HG03432 (cell line): ENCODE measurements around the gene FAM186B.

Experiments
- ATAC-seq: cut with Tn5 transposase; IDR thresholded peaks from one replicate; pipeline ENCODE4 v1.9.1; 2021; ENCODE audit warnings: mild to moderate bottlenecking, moderate library complexity; ENCODE audit not compliant: unreplicated experiment

FAM186B gene

DNA sequence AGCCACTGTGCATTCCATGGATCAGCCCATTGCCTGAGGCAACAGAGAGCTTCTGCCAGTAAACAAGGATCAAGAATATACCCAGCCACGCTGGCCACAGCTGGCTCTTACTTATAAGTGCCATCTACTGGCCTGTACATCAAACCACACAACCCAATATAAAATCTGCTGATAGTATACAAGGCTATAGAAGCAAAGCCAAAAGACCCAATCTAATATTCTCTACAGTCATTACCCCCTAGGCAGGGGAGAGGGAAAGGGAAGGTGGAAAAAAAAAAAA is 4.4 kb upstream of the FAM186B start:
- ATAC-seq = no peak

DNA sequence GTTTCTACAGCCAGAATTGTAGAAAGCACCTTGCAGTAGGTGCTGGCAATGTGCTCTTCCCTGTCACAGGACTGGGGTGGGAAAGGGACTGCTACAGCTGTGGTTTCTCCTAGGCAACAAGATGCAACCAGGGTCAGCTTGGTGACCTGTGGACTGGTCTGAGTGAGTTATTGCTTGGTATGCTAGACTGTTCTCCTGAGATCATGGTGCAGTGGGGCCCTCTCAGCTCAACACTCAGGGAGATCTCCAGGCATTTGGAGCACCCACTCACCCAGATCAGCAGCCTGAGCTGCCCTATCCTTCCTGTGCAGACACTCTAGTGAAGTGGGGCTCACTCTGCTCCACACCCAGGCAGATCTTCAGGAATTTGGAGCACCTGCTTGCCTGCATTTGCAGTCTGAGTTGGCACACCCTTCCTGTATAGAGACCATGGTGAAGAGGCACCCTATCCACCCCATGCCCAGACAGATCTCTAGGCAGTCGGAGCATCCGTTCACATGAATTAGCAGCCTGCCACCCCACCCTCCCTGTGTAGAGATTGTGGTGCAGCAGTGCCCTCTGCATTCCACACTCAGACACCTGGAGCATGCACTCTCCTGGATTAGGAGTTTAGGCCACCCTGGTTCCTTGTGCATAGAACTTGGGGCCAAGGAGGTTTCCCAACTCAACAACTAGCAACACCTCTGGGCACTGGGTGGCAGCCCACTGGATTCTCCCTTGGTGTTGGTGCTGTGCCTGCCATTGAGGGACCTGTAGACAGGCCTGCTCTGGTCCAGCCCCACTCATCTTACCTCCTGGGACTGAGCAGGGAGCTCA is 3.8 kb upstream of the FAM186B start:
- ATAC-seq = no peak

DNA sequence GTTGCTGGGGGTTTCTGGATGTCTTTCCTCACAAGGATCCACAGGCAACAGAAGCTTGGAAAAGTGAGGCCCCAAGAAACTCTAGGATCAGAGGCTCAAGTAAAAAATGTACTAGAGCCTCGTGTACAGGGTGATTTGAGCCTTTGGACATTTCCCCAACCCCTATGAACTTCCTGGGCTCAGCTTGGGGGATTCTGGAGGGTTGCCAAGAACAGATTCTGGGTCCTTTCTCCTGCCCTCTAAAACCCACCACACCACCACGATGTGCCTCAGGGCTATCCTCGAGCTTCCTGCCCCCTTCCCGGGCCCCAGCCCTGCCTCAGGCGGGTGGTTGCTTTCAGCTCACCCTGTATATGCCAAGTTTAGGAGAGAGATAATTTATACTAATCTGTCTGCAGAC is 583 bp downstream of the FAM186B start:
- no peak for ATAC-seq

DNA sequence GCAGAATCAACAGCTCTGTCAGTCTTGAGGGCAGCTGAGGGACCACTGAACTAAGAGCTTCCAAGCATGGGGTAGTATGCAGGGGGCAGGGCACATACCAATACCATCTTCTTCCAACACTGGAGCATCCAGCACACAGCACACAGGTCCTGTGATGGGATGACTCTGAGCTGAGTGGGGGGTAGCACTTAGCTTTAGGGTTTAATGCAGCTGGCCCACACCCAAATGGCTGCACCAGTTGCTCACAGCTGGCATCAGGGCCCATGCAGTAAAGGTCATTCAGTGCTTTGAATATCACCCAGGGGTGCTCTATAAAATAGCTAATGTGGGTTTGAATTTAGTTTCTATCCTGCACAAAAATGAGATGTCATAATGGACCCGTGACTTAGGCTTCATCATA is 1.7 kb downstream of the FAM186B start:
- ATAC-seq = no peak

DNA sequence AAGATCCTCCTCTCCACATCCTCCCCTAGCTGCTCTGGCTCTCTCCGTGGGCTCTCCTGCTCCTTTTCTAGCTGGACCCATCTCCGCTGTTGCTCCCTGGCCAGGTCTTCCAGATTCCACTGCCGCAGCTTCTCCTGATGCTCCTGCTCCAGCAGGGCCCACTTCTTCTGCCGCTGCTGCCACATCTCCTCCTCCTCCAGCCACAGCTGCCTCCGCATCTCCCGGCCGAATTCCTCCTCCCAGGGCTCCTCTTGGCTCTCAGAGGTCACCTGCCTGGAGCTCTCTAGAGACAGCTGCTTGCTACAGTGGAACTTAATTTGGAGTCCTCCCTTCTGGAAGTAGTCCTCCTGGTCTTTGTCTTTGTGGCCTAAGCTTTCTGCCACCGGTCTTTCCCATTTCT is 5.5 kb downstream of the FAM186B start:
- ATAC-seq = no peak

DNA sequence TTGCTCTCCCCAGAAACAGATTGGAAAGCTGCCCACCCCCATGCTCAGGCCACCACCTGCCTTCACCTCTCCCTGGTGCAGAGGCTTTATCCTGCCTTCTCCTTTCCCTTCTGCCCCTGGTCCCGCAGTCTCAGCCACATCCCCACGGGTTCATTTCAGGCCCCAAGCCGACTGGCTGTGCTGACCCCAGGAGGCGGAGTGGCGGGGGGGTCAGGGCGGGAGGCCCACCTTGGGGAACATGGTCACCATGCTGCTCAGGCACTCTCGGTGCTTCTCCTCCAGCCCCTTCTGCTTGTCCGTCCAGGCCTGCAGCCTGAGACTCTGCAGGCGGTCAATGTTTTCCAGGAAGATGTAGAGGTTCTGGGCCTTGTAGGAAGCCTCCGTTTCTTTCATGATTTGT is 6.9 kb downstream of the FAM186B start:
- no peak for ATAC-seq

DNA sequence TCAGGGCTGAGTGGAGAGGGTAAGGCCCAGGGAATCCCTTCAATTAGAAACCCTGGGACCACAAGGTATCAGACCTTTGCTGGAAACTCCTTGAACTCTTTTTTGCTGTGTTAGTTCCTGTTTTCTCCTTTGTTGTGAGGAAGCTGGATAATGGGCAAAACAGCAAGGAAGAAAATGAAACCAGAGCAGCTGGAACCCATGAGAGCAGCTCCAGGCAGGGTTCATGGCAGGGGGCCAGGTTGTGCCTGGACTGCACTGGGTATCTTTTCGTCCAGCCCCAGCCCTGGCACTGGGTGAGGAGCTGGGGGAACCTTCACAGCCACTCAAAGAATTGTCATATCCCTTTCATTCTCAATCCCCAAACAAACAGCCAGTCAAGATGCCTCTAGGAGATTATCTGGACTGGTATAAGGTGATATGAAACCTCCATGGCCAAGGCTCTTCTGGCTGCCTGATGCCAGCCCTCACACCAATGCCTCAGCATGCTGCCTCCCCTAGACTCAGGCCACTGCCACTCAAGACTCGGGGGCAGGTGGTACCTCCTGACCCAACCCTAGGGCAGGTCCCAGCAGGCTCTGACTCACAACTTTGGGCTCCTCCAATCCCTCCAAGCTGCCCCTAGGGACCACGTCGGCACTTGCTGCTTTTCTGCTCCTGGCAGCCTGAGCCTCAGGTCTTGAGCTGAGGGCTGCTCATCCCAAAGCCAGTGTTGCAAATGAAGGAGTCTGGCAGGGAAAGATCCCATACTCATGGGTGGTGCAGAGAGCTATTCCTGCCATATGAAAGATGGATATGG is 16.5 kb downstream of the FAM186B start:
- no peak for ATAC-seq

DNA sequence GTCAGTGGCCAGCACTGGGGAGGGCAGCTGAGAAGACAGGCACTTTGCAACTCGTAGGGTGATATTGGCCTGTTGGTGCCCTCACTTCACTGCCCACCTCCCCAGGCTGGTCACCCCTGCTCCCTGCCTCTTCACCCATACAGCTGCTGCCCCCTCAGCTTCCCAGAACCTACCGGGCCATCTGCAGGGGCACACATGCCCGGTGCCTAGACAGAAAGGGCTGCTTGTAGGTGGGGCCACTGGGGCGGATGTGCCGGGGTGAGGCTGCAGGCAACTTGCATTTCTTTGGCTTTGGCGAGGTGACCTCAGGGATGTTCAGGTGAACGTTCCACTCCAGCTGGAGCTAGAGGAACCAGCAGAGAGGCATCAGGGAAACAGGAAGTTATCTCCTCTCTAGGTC is 17.2 kb downstream of the FAM186B start:
- ATAC-seq = no peak

DNA sequence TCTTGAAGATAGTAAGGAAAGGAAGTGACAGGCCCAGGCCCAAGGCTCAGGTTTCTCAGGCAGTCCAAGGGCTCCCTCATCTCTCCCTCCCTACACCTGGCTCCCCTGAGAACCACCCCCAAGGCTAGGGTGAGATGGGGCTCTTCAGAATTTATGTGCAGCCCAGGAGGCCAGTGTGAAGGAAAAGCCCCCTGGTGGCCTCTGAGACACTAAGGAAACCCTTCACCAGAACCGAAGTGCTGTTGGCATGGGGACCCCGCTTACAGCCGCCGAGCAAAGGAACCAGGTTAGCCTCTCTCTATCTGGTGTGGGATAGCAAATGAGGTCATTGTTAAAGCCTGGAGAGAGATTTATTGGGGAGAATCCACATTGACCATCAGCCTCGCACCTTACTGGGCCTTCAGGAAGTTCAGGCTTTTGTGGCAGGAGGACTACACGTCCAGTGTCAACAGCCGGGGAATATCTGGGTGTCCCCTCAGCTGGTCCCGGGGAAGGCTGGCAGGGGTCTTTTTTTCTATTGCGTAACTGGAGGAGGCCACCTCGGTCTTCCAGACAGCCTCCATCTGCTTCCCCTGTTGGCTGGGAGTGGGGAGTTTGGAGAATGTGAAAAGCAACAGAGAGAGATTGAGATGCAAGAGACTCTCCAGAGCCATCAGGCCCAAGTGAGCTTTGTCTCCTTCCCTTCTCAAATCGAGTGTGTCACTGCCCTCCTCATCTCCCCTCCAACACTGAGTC is 18.1 kb downstream of the FAM186B start:
- no peak for ATAC-seq

DNA sequence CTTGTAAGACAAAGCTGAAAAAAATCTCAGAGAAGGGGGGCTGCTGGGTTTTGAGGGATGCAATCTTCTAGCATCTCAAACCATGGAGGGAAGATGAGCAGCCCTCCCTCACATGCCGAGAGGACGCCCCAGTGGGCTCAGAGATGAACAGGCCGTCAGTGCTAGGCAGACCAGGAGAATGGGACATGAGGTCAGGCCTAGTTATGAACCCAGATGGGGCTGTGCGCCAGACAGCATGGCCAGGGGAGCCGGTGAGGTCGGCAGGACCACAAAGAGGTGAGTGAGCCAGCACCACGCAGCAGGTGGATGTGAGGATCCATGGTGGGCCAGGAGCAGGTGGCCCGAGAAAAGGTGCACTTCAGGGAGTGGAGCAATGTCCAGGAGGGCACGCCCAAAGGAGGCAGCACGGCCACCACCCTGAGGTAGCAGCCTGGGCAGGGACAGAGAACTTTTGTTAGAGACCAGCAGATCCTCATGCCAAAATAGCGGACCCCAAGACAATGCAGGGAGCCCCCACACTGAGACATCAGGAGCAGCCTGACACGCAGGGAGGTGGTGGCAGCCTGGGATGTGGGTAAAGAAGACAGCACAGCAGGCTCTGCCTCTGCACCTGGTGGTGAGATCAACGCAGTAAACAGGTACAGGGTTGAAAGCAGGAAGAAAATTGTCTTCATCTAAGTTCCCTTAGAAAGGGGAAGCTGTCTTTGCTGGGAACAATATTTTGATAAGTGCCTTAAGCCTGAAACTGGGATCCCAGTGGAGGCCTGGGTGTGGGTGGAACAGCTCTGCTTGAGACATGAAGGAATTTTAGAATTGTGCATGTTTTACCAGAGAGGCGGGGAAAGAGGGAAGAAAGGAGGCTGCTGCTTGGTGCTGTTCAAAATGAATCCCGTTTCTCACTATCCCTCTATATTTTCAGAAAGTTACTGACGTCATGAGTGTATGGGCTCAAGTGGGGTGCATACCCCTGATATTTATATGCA is 19.7 kb downstream of the FAM186B start:
- ATAC-seq = no peak

DNA sequence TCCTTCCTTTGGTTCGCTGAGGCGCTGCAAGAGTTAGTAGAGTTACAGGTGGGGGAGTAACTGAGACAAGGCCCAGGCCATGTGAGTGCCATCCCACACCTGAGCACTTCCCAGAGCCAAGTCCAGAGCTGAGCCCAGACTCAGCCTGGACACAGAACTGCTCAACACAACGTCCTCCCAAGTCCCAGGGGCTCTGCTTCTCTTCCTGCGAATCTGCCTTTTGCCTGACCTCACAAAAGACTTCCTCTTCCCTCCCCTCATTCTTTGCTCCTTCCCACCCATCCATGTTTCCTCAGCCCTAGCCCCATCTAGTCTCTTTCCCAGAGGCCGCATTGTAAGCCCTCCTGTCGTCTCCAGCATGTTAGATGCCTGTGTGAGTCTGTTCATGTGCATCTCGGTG is 20.8 kb downstream of the FAM186B start:
- ATAC-seq = no peak

DNA sequence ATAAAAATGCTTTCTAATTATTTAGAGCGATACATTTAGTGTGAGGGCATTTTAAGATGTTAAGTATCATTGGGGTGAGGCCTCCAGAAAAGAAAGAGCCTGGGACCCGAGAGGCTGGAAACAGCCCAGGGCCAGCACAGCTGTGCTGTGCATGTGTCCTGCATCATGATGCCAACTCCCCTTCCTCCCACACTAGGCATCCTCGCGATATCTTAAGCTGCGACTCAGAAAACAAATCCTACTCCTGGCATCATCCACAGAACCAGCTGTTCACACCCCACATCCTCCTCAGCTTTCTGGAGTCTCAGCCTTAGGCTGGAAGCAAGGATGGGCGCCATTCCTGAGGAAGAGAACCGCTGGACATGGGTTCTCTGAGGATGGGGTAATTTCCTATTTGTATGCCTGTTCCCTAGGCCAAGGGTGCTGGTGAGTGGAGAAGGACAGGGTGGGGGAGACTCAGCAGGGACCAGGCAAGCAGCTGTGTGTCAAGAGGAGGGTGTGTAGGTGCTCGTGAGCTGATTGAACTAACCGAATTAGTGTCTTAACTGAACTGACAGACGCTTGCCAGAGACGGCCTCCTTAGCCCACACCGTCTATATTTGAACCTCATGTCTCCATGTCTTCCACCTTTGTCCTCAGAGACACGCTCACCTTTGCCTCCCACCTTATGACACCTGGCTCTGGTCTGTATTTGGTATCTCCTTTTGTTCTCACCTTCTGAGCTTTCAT is 21.9 kb downstream of the FAM186B start:
- ATAC-seq = no peak

DNA sequence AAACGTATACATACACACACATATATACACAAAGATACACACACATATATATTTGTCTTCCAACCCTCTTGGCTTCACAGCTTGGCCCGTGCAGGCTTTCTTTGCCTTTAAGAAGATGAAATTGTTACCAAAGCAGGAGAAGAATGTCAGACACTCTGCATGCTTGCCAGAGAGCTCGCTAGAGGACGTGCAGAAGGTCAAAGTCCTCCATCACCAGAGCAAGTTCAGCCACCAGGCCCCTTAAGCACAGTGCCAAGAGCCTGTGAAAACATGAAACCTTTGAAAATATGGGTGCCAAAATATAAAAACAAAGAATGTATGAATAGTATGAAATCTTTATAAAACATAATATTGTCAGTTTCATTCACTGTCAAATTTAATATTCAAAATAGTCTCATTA is 22.6 kb downstream of the FAM186B start:
- no peak for ATAC-seq

DNA sequence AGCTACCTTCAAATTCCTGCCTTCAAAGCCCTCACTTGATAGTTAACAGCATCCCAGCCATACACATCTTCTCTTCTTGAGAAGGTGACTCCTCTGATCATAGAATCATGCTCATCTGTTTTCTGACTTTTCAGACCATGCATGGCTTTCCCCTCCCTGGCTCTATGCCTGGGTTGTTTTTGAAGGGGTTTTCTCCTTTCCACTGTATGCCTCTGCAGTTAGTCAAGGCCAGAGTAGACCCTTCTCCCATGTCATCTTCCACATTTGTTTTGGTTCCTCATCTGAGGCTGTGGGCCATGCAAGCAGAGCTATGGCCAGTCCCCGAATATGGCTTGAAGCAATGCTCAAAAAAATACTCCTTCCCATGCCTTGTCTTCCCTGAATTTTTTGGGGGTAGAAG is 23.2 kb downstream of the FAM186B start:
- ATAC-seq = no peak

DNA sequence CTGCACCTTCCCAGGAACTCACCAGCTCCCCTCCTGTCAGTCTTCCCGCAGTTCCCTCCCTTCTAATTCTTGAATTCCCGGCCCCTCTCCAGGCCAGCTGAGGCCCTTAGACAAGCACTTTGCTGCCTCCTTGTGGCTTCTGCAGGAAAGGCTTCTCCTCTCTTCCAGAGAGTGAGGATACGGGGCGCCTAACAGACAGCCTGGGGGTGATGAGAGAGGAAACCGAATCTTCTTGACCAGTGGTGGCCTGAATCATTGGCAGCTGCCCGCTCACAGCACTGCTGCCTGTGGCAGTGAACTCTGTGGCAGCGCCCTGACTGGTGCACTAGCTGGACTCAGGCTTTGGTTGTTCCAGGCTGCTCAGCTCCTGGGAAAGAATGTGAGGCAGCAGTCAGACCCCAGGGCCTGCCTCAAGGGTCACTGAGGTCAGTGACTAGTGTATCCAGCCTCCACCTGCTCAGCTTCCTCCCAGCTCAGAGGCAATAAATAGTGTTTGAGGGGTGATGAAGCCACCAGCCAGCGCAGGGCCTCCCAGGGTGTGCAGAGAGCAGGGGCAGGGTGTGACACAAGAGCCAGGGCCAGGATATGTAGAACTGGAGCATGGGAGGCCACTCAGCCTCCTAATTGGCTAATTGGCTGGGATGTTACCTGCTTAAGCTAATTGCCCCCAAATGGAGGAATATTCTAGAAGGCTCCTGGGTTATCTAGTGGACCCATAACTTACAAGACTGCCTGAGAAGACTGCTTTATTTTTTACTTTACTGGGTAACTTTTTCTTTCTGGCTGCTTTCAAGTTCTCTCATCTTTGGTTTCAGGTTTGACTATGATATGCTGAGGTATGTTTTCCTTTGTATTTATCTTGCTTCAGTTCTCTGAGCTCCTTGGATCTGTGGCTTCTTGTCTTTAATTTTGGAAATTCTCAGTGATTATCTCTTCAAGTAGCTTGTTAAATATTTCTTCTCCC is 24.6 kb downstream of the FAM186B start:
- no peak for ATAC-seq

DNA sequence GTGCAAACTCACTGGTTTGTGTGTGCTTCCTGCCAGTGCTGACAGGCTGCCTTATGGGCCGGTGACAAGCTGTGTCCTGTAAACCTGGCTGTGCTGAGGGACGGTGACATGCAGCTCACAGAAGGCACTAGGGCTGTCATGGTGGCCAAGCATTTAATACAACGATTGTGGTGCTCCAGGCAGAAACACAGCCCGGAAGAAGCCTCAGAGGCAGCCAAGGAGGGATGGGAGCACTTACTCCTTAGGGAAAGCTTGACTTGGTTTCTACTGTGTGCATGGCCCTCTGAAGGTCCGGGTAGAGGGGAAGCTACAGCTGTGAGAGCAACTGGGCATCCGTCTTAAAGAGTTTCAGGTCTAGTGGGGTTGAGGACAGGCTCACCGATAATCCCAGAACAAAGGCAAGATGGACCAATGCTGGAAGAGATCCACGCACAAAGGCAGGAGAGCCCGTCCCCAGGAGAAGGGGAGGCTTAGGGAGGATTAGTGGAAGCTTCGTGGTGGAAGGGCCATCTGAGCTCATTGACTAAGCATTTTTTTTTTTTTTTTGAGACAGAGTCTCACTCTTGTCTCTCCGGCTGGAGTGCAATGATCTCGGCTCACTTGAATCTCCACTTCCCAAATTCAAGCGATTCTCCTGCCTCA is 26.8 kb downstream of the FAM186B start:
- ATAC-seq = no peak

DNA sequence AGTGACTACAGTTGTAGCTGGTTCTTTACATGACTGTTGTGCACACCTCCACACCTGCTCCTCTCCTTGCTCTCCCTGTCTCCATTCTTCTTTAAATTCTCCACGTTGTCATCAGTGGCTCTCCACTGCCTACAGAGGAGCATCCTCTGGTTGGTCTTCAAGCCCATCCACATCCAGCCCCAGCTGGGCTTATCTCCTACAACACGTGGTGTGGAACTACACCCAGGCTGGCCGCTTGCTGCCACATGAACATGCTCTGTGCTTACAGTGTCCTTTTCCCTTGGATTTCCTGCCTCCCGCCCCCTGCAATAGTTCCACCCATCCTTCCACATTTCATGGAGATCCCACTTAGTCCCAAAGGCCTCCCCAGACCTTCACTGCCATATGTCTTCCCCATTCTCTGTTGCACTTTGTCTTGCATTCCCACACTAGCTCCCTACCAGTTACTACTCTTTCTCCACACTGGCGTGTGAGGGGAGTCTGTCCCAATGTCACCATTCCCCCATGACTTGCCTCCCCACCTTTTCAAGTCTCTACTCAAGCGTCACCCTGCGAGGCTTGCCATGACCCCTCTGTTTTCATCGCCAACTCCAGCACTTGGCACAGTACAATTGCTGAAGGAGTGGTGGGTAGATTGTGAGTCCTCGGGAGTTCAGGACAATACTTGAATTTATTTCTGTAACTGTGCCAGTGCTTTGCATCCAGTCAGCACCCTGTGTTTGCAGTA is 27.7 kb downstream of the FAM186B start:
- ATAC-seq = no peak
